CD4-positive, alpha-beta memory T cell (primary cell): ENCODE data around the gene RHBDD1. TPM values are rescaled to one million over a fixed set of nuclear protein-coding genes. Genes with fewer than 3 reads are reported as not detected.

Experiments
- CTCF ChIA-PET: fragments of 350-600 bp; sonication (Branson Sonifier 250); formaldehyde crosslinking; loops from one replicate; lab custom pipeline; 2021; ENCODE audit warnings: inconsistent platforms; ENCODE audit not compliant: partially characterized antibody; lab: Charles Lee
- POLR2A ChIA-PET: fragments of 350-600 bp; sonication (Branson Sonifier 250); formaldehyde crosslinking; loops from one replicate; lab custom pipeline; 2021; ENCODE audit not compliant: partially characterized antibody; lab: Charles Lee
- DNase-seq, 5 donors: peaks; one replicate each; pipeline versions ENCODE4 v3.0.0 to v3.0.0-alpha.2; 2020 to 2022; ENCODE audit warnings: mixed read lengths in 1 of 5
- H3K27ac ChIP-seq: one replicate; pipeline ENCODE4 v1.7.0; 2013; ENCODE audit warnings: low read depth, low read length
- H3K27me3 ChIP-seq: 2 replicates; pipeline ENCODE4 v1.7.0; 2013; ENCODE audit warnings: mild to moderate bottlenecking, low read length, moderate library complexity; ENCODE audit not compliant: insufficient read depth
- H3K36me3 ChIP-seq: 2 replicates; pipeline ENCODE4 v1.7.0; 2013; ENCODE audit warnings: mild to moderate bottlenecking, low read length, moderate library complexity; ENCODE audit not compliant: insufficient read depth
- H3K4me1 ChIP-seq: 2 replicates; pipeline ENCODE4 v1.7.0; 2013; ENCODE audit warnings: mild to moderate bottlenecking, low read length, moderate library complexity; ENCODE audit not compliant: insufficient read depth
- H3K4me3 ChIP-seq, 2 donors: one replicate each; pipeline ENCODE4 v1.7.0; 2013; ENCODE audit warnings: low read length in 2 of 2, mild to moderate bottlenecking in 1 of 2
- H3K9me3 ChIP-seq, 2 donors: one replicate each; pipeline ENCODE4 v1.7.0; 2013; ENCODE audit warnings: low read length in 2 of 2, control low read depth in 1 of 2; ENCODE audit not compliant: control insufficient read depth in 1 of 2
- H3K27ac Mint-ChIP-seq, 7 donors: one replicate each; pipeline ENCODE4 v1.8.0; 2020 to 2021; ENCODE audit warnings: mixed read lengths in 7 of 7, mild to moderate bottlenecking in 6 of 7, inconsistent platforms in 3 of 7, moderate library complexity in 3 of 7
- H3K27me3 Mint-ChIP-seq, 2 donors: one replicate each; pipeline ENCODE4 v1.8.0; 2020 to 2021; ENCODE audit warnings: mixed read lengths in 2 of 2
- H3K36me3 Mint-ChIP-seq, 2 donors: one replicate each; pipeline ENCODE4 v1.8.0; 2020 to 2021; ENCODE audit warnings: mixed read lengths in 2 of 2, inconsistent platforms in 1 of 2, mild to moderate bottlenecking in 1 of 2
- H3K4me1 Mint-ChIP-seq, 4 donors: one replicate each; pipeline ENCODE4 v1.8.0; 2020 to 2021; ENCODE audit warnings: mixed read lengths in 4 of 4, mild to moderate bottlenecking in 1 of 4
- H3K4me3 Mint-ChIP-seq, 8 donors: one replicate each; pipeline ENCODE4 v1.8.0; 2020 to 2021; ENCODE audit warnings: mixed read lengths in 8 of 8, mild to moderate bottlenecking in 7 of 8, moderate library complexity in 6 of 8, inconsistent platforms in 3 of 8
- H3K9me3 Mint-ChIP-seq, 8 donors: one replicate each; pipeline ENCODE4 v1.8.0; 2020 to 2021; ENCODE audit warnings: mixed read lengths in 8 of 8, mild to moderate bottlenecking in 5 of 8, inconsistent platforms in 3 of 8, moderate library complexity in 1 of 8
- intact Hi-C: fragments of 100-400 bp; cut with micrococcal nuclease; formaldehyde crosslinking; loops from one replicate; pipeline ENCODE4 v1.15.1; 2023
- polyA plus RNA-seq, 2 donors: library from polyadenylated mRNA; unstranded; fragments of 300-500 nt; fragmentation: Illumina TruSeq; gene quantifications; one replicate each; pipeline ENCODE4 v1.2.3, GENCODE V29; 2021
- total RNA-seq, 2 experiments: library from RNA; stranded (reverse); gene quantifications; one replicate each; pipeline ENCODE4 v1.2.3, GENCODE V29; 2021

RHBDD1 gene
- total and polyA plus RNA-seq, 4 experiments from 2014 or later: 15.6 to 66.0 (median 40.7) TPM

GRCh38 chr2:226882606-226883005 lies 46.8 kb downstream of the RHBDD1 start:
- H3K9me3 ChIP-seq: no peaks in the 10 kb centered on the region
- Mint-ChIP-seq H3K4me1 (peaks cover 0 to 4% (median 2%) of the 10 kb centered on the region in 4 donors), H3K9me3 (peaks cover 0 to 4% (median under 1%) of the 10 kb centered on the region in 8 donors), H3K27ac (no peak overlapping the region), H3K27me3 (no peaks in the 10 kb centered on the region), H3K4me3 (no peak overlapping the region), H3K36me3 (peaks cover 40 to 62% of the 10 kb centered on the region in 2 donors)
- intact Hi-C loops: no loop called here
- ChIA-PET CTCF (no interaction called here), POLR2A (no interaction called here)
- DNase-seq: no peak
- no peak overlapping the region for H3K27ac ChIP-seq
- H3K27me3 ChIP-seq: no peaks in the 10 kb centered on the region
- H3K36me3 ChIP-seq: no peaks in the 10 kb centered on the region
- no peak overlapping the region for H3K4me3 ChIP-seq
- H3K4me1 ChIP-seq: no peaks in the 10 kb centered on the region

DNA sequence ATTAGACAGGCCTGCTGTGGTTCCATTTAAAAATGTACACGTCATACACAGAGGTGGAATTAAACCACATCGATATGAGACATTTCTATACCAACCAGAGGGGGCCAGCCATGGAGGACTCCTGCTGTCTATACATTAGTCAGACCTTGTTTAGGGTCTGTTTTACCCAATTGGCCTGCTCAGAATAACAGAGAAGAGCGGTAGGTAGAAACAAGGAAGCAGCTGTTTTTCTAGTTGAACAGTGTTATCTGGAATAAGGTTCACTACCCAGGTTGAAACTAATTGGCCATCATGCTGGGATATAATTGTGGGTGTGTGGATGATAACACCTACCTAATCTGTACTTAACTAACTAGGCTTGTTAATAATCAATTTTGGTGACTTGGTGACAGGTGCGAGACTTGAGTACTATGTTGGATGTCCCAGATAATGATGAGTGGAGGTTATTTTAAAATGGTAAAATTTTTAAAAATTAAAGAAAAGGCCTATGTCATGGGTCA lies 47.5 kb downstream of the RHBDD1 start:
- no peaks in the 10 kb centered on the region for H3K27me3 Mint-ChIP-seq
- intact Hi-C loops: no loop called here
- H3K4me1 Mint-ChIP-seq: peaks cover 0 to 4% (median 2%) of the 10 kb centered on the region in 4 donors
- peaks cover 35 to 54% of the 10 kb centered on the region in 2 donors for H3K36me3 Mint-ChIP-seq
- POLR2A ChIA-PET: no interaction called here
- Histone ChIP-seq H3K27ac (no peak overlapping the region), H3K4me1 (no peaks in the 10 kb centered on the region), H3K9me3 (no peaks in the 10 kb centered on the region), H3K27me3 (no peaks in the 10 kb centered on the region), H3K36me3 (no peaks in the 10 kb centered on the region), H3K4me3 (no peak overlapping the region)
- peaks cover 0 to 4% (median under 1%) of the 10 kb centered on the region in 8 donors for H3K9me3 Mint-ChIP-seq
- no peak overlapping the region for H3K4me3 Mint-ChIP-seq
- no peak overlapping the region for H3K27ac Mint-ChIP-seq
- CTCF ChIA-PET: no interaction called here
- no peak for DNase-seq

DNA sequence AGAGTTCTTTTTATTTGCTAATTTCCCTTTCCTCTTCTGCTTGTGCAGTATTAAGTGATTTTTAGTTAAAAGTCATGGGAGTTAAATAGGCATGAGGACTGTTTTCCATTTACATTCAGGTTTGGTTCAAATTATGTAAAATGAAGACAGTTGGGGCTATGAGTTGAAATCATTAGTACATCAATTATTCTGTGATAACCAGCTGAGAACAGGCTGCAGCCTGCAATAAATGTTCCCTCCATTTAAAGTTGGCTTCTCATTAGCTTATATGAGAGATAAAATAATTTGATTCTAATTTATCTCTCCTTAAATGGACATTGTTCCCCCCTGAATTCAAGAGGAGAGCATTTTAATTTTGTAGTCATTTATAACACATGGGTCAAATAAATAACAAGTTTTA lies 48.3 kb downstream of the RHBDD1 start:
- ChIA-PET POLR2A (no interaction called here), CTCF (no interaction called here)
- intact Hi-C loops: no loop called here
- Mint-ChIP-seq H3K4me3 (no peak overlapping the region), H3K27ac (no peak overlapping the region), H3K27me3 (no peaks in the 10 kb centered on the region), H3K9me3 (peaks cover 0 to 4% (median under 1%) of the 10 kb centered on the region in 8 donors), H3K36me3 (peaks cover 36 to 46% of the 10 kb centered on the region in 2 donors), H3K4me1 (peaks cover 3 to 5% (median 4%) of the 10 kb centered on the region in 4 donors)
- Histone ChIP-seq H3K27ac (no peak overlapping the region), H3K4me1 (no peaks in the 10 kb centered on the region), H3K27me3 (no peaks in the 10 kb centered on the region), H3K4me3 (no peak overlapping the region), H3K36me3 (no peaks in the 10 kb centered on the region), H3K9me3 (no peaks in the 10 kb centered on the region)
- DNase-seq: no peak

- Mint-ChIP-seq H3K4me3 (no peak overlapping the region), H3K4me1 (peaks cover under 1 to 5% (median 3%) of the 10 kb centered on the region in 4 donors), H3K36me3 (peaks cover 24 to 36% of the 10 kb centered on the region in 2 donors)
Measured at GRCh38 chr2:226885769-226886435, 50.0 kb downstream of the RHBDD1 start.

DNA sequence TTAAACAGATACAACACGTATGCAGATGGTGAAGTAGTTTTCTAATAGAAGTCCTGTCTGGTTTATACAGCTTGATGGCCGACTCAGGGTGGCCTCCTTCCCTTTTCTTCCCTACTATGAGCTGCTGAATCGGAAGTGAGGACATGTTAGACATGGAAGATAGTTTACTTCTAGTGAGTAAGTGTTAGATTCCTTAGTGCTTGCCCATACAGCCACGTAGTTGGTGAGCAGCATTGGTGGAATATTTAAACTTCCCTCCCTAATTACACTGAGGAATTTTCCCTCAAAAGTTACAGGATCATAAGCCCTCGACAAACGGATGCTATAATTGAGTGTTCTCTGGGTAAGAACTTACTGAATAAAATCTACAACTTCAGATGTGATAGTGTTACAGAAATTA lies 52.1 kb downstream of the RHBDD1 start:
- no peak overlapping the region for H3K27ac ChIP-seq
- POLR2A ChIA-PET: no interaction called here

More at GRCh38 chr2:226885769-226886435, 50.0 kb downstream of the RHBDD1 start:
- POLR2A ChIA-PET: no interaction called here
- no peak for DNase-seq
- H3K27ac Mint-ChIP-seq: no peak overlapping the region
- Histone ChIP-seq H3K27me3 (no peaks in the 10 kb centered on the region), H3K27ac (no peak overlapping the region), H3K4me3 (no peak overlapping the region), H3K4me1 (no peaks in the 10 kb centered on the region), H3K36me3 (no peaks in the 10 kb centered on the region), H3K9me3 (no peaks in the 10 kb centered on the region)
- H3K9me3 Mint-ChIP-seq: peaks cover 0 to 4% (median under 1%) of the 10 kb centered on the region in 8 donors
- H3K27me3 Mint-ChIP-seq: no peaks in the 10 kb centered on the region
- intact Hi-C loops: no loop called here
- CTCF ChIA-PET: no interaction called here

GRCh38 chr2:226888378-226888965 lies 52.6 kb downstream of the RHBDD1 start:
- Mint-ChIP-seq H3K27me3 (no peaks in the 10 kb centered on the region), H3K4me1 (peaks cover 0 to 6% (median 2%) of the 10 kb centered on the region in 4 donors), H3K4me3 (no peak overlapping the region), H3K27ac (no peak overlapping the region), H3K36me3 (peaks cover 12 to 26% of the 10 kb centered on the region in 2 donors), H3K9me3 (no peaks in the 10 kb centered on the region)
- H3K36me3 ChIP-seq: no peaks in the 10 kb centered on the region
- no peak overlapping the region for H3K4me3 ChIP-seq
- ChIA-PET POLR2A (no interaction called here), CTCF (no interaction called here)
- no peaks in the 10 kb centered on the region for H3K27me3 ChIP-seq
- DNase-seq: no peak
- H3K9me3 ChIP-seq: no peaks in the 10 kb centered on the region
- H3K4me1 ChIP-seq: no peaks in the 10 kb centered on the region
- intact Hi-C loops: no loop called here
- H3K27ac ChIP-seq: no peak overlapping the region

More for the DNA sequence above, 52.1 kb downstream of the RHBDD1 start:
- Mint-ChIP-seq H3K9me3 (no peaks in the 10 kb centered on the region), H3K27me3 (no peaks in the 10 kb centered on the region), H3K27ac (no peak overlapping the region), H3K4me3 (no peak overlapping the region), H3K36me3 (peaks cover 14 to 26% of the 10 kb centered on the region in 2 donors), H3K4me1 (peaks cover 0 to 6% (median 4%) of the 10 kb centered on the region in 4 donors)
- Histone ChIP-seq H3K4me3 (no peak overlapping the region), H3K36me3 (no peaks in the 10 kb centered on the region), H3K9me3 (no peaks in the 10 kb centered on the region), H3K4me1 (no peaks in the 10 kb centered on the region), H3K27me3 (no peaks in the 10 kb centered on the region)
- intact Hi-C loops: no loop called here
- CTCF ChIA-PET: no interaction called here
- no peak for DNase-seq

GRCh38 chr2:226888971-226889370 lies 53.1 kb downstream of the RHBDD1 start:
- H3K27ac ChIP-seq: no peak overlapping the region
- no peak for DNase-seq
- Mint-ChIP-seq H3K27ac (no peak overlapping the region), H3K9me3 (no peaks in the 10 kb centered on the region), H3K4me3 (no peak overlapping the region), H3K36me3 (peaks cover 12 to 26% of the 10 kb centered on the region in 2 donors), H3K27me3 (no peaks in the 10 kb centered on the region), H3K4me1 (peaks cover 0 to 6% (median 2%) of the 10 kb centered on the region in 4 donors)
- no peak overlapping the region for H3K4me3 ChIP-seq
- ChIA-PET CTCF (no interaction called here), POLR2A (no interaction called here)
- H3K4me1 ChIP-seq: no peaks in the 10 kb centered on the region
- no peaks in the 10 kb centered on the region for H3K27me3 ChIP-seq
- no peaks in the 10 kb centered on the region for H3K36me3 ChIP-seq
- H3K9me3 ChIP-seq: no peaks in the 10 kb centered on the region
- intact Hi-C loops: no loop called here
